Liver (tissue), 9 donors: ENCODE results near the gene RBCK1. TPM values are rescaled to one million over a fixed set of nuclear protein-coding genes. Genes with fewer than 3 reads are reported as not detected.

ENCODE experiments used
- DNase-seq: peaks from one replicate; pipeline ENCODE4 v3.0.0-alpha.2; 2017; ENCODE audit warnings: low spot score
- H3K27ac ChIP-seq, 2 donors: one replicate each; pipeline ENCODE4 v1.7.0; 2013; ENCODE audit warnings: inconsistent platforms in 2 of 2, low read length in 2 of 2, control low read depth in 1 of 2, low read depth in 1 of 2, mild to moderate bottlenecking in 1 of 2
- H3K27me3 ChIP-seq, 4 donors: one replicate each; pipeline versions ENCODE4 v1.6.1 to v1.7.0; 2013; ENCODE audit warnings: low read length in 3 of 4, inconsistent platforms in 1 of 4, mild to moderate bottlenecking in 1 of 4, moderate library complexity in 1 of 4; ENCODE audit not compliant: control insufficient read depth in 4 of 4, insufficient read depth in 4 of 4
- H3K36me3 ChIP-seq, 4 donors: one replicate each; pipeline versions ENCODE4 v1.6.1 to v1.7.0; 2013; ENCODE audit warnings: low read length in 3 of 4, mild to moderate bottlenecking in 3 of 4, low read depth in 1 of 4, moderate library complexity in 1 of 4; ENCODE audit not compliant: control insufficient read depth in 4 of 4, insufficient read depth in 3 of 4
- H3K4me1 ChIP-seq, 4 donors: one replicate each; pipeline versions ENCODE4 v1.6.1 to v1.7.0; 2013; ENCODE audit warnings: low read length in 3 of 4, mild to moderate bottlenecking in 3 of 4, moderate library complexity in 1 of 4; ENCODE audit not compliant: control insufficient read depth in 4 of 4, insufficient read depth in 4 of 4
- H3K4me3 ChIP-seq, 3 donors: one replicate each; pipeline versions ENCODE4 v1.6.1 to v1.7.0; 2013; ENCODE audit warnings: low read length in 3 of 3, control low read depth in 1 of 3, low read depth in 1 of 3, mild to moderate bottlenecking in 1 of 3
- H3K9ac ChIP-seq, 2 donors: one replicate each; pipeline ENCODE4 v1.7.0; 2013; ENCODE audit warnings: low read length in 2 of 2, mild to moderate bottlenecking in 2 of 2, moderate library complexity in 2 of 2, control low read depth in 1 of 2, low read depth in 1 of 2
- H3K9me3 ChIP-seq, 4 donors: one replicate each; pipeline versions ENCODE4 v1.6.1 to v1.7.0; 2013; ENCODE audit warnings: low read length in 3 of 4; ENCODE audit not compliant: control insufficient read depth in 4 of 4
- CTCF ChIP-seq: fragments of 150-350 bp; IDR thresholded peaks from 2 replicates; pipeline ENCODE4 v1.5.1; 2017; ENCODE audit warnings: improper control_type of control experiment, low read depth, low read length; ENCODE audit not compliant: missing input control
- FOXA2 ChIP-seq: IDR thresholded peaks from 2 replicates; pipeline ENCODE4 v1.6.1; 2016; ENCODE audit warnings: antibody characterized with exemption
- GABPA ChIP-seq, 2 donors: IDR thresholded peaks in 1 of 2; conservative IDR thresholded peaks in 1 of 2; 2 replicates each; pipeline ENCODE4 v1.6.1; 2016; ENCODE audit warnings: antibody characterized with exemption in 2 of 2, mild to moderate bottlenecking in 1 of 2, moderate library complexity in 1 of 2
- HNF4A ChIP-seq, 2 donors: conservative IDR thresholded peaks; 2 replicates each; pipeline ENCODE4 v1.6.1; 2016; ENCODE audit warnings: antibody characterized with exemption in 2 of 2, mild to moderate bottlenecking in 2 of 2
- HNF4G ChIP-seq: IDR thresholded peaks from 2 replicates; pipeline ENCODE4 v1.6.1; 2016; ENCODE audit warnings: antibody characterized with exemption
- NR2F2 ChIP-seq: IDR thresholded peaks from 2 replicates; pipeline ENCODE4 v1.6.1; 2016; ENCODE audit warnings: antibody characterized with exemption
- RAD21 ChIP-seq, 2 donors: IDR thresholded peaks; 2 replicates each; pipeline ENCODE4 v1.6.1; 2016; ENCODE audit warnings: antibody characterized with exemption in 2 of 2, mild to moderate bottlenecking in 2 of 2
- RXRA ChIP-seq, 2 donors: IDR thresholded peaks; 2 replicates each; pipeline ENCODE4 v1.6.1; 2017 to 2018; ENCODE audit warnings: antibody characterized with exemption in 2 of 2, mild to moderate bottlenecking in 1 of 2
- SP1 ChIP-seq: IDR thresholded peaks from 2 replicates; pipeline ENCODE4 v1.6.1; 2018; ENCODE audit warnings: antibody characterized with exemption, mild to moderate bottlenecking
- TAF1 ChIP-seq: conservative IDR thresholded peaks from 2 replicates; pipeline ENCODE4 v1.6.1; 2016; ENCODE audit warnings: antibody characterized with exemption, mild to moderate bottlenecking
- ZBTB33 ChIP-seq: IDR thresholded peaks from 2 replicates; pipeline ENCODE4 v1.6.1; 2016; ENCODE audit warnings: antibody characterized with exemption
- WGBS: extraction: QIAGEN DNeasy Blood & Tissue Kit; methylation state at CpG from one replicate; pipeline ENCODE4 v1.1.7; 2013; 5-methylcytosine and 5-hydroxymethylcytosine counted together
- polyA plus RNA-seq, 2 donors: library from polyadenylated mRNA; stranded (reverse) in 1 of 2; unstranded in 1 of 2; fragments of 200-250 nt in 1 of 2; fragments of >200 nt in 1 of 2; fragmentation: Nextera tagmentation in 1 of 2; extraction: Ambion mirVana in 1 of 2; gene quantifications; one replicate each; pipeline versions ENCODE4 v1.2.1 to v1.2.3, GENCODE V29; 2013 to 2015
- total RNA-seq, 2 donors: library from RNA; depleted of rRNA; stranded (reverse); fragments of >200 nt; gene quantifications; one replicate each; pipeline ENCODE4 v1.2.3, GENCODE V29; 2014
- TF ChIP-seq, protein P1 (sequence below): IDR thresholded peaks from 2 replicates; pipeline ENCODE4 v1.6.1; 2016; ENCODE audit warnings: antibody characterized with exemption
- TF ChIP-seq, protein P2 (sequence below): IDR thresholded peaks from 2 replicates; pipeline ENCODE4 v1.6.1; 2016; ENCODE audit warnings: antibody characterized with exemption, mild to moderate bottlenecking
- donor health status: healthy.
- donor health status: healthy.
- donor health status: healthy.
- donor health status: healthy.
- donor health status: healthy.

RBCK1 gene
- total and polyA plus RNA-seq, 4 donors, result 18.0 to 62.6 (median 54.8) TPM

DNA sequence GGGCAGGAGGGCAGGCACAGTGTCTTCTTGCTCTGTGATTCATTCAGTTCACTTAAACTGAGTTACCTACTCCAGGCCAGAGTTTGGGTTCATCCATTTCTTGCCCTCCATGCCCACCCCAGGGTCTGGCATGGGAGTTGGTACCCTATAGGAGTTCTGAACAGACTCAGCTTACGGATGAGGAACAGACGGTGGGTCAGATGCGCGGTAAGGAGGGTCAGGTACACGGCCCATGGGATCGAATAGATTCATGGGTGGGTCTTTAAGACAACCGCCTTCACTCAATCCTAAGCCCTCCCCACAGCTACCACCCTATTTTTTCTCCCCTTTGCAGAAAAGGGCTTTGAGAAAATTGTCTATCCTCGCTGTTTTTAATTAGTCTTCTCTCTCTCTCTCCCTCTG is 40.6 kb upstream of the RBCK1 start:
- Histone ChIP-seq H3K9me3 (no peaks in the 10 kb centered on the region), H3K36me3 (no peaks in the 10 kb centered on the region), H3K4me1 (peaks cover 10 to 33% (median 29%) of the 10 kb centered on the region in 4 donors), H3K9ac (no peak overlapping the region), H3K27me3 (no peaks in the 10 kb centered on the region), H3K4me3 (no peak overlapping the region), H3K27ac (no peak overlapping the region)
- TF ChIP-seq ZBTB33, result no peak
- TF ChIP-seq, protein P1, sequence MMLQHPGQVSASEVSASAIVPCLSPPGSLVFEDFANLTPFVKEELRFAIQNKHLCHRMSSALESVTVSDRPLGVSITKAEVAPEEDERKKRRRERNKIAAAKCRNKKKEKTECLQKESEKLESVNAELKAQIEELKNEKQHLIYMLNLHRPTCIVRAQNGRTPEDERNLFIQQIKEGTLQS, result no peak
- TF ChIP-seq, protein P2, sequence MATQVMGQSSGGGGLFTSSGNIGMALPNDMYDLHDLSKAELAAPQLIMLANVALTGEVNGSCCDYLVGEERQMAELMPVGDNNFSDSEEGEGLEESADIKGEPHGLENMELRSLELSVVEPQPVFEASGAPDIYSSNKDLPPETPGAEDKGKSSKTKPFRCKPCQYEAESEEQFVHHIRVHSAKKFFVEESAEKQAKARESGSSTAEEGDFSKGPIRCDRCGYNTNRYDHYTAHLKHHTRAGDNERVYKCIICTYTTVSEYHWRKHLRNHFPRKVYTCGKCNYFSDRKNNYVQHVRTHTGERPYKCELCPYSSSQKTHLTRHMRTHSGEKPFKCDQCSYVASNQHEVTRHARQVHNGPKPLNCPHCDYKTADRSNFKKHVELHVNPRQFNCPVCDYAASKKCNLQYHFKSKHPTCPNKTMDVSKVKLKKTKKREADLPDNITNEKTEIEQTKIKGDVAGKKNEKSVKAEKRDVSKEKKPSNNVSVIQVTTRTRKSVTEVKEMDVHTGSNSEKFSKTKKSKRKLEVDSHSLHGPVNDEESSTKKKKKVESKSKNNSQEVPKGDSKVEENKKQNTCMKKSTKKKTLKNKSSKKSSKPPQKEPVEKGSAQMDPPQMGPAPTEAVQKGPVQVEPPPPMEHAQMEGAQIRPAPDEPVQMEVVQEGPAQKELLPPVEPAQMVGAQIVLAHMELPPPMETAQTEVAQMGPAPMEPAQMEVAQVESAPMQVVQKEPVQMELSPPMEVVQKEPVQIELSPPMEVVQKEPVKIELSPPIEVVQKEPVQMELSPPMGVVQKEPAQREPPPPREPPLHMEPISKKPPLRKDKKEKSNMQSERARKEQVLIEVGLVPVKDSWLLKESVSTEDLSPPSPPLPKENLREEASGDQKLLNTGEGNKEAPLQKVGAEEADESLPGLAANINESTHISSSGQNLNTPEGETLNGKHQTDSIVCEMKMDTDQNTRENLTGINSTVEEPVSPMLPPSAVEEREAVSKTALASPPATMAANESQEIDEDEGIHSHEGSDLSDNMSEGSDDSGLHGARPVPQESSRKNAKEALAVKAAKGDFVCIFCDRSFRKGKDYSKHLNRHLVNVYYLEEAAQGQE, result no peak
- no peak for TF ChIP-seq FOXA2
- no peak for TF ChIP-seq CTCF
- no peak for TF ChIP-seq TAF1
- no peak for DNase-seq
- 91% methylated on average over 8 of the region's 8 CpGs for WGBS

DNA sequence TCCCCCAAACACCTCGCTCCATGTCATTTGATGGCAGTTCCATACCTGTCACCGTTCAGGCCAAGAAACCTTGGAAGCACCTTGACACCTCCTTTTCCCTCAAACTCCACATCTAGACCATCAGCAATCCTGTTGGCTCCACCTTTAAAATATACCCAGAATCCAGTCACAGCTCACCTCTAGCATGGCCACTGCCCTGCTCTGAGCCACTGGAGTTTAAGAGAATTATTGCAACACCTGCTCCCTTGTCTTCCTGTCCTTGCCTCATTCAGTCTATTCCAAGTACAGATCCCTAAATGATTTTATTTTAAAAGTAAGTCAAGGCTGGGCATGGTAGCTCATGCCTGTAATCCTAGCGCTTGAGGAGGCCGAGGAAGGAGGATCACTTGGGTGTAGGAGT is 39.2 kb upstream of the RBCK1 start:
- peaks cover 14 to 40% (median 29%) of the 10 kb centered on the region in 4 donors for H3K4me1 ChIP-seq
- H3K4me3 ChIP-seq, result no peak overlapping the region
- no peaks in the 10 kb centered on the region for H3K9me3 ChIP-seq
- H3K27me3 ChIP-seq, result no peaks in the 10 kb centered on the region
- H3K36me3 ChIP-seq, result no peaks in the 10 kb centered on the region
- 86% methylated on average over 4 of the region's 4 CpGs for WGBS
- TF ChIP-seq RXRA (IDR thresholded peaks at IDR 0.05), result peak in 1 of 2 donors; percentile 11
- TF ChIP-seq CTCF, result no peak
- TF ChIP-seq GABPA (IDR thresholded peaks at IDR 0.05 in 1 of 2, conservative IDR thresholded peaks at IDR 0.05 in 1 of 2), result no peak
- TF ChIP-seq ZBTB33, result no peak
- no peak for TF ChIP-seq RAD21 (IDR thresholded peaks at IDR 0.05)
- TF ChIP-seq, protein P1, result no peak
- peak in 1 of 2 donors; percentile 31 for TF ChIP-seq HNF4A (conservative IDR thresholded peaks at IDR 0.05)
- no peak for TF ChIP-seq HNF4G
- TF ChIP-seq, protein P2, result no peak
- TF ChIP-seq SP1, result no peak
- no peak for TF ChIP-seq TAF1
- no peak for TF ChIP-seq NR2F2
- H3K27ac ChIP-seq, result no peak overlapping the region
- no peak overlapping the region for H3K9ac ChIP-seq
- no peak for DNase-seq
